Activated CD8-positive, alpha-beta T cell treated with anti-CD3 and anti-CD28 coated beads for 36 hours (primary cell): ENCODE data around the gene RSAD2. TPM values are rescaled to one million over a fixed set of nuclear protein-coding genes. Genes with fewer than 3 reads are reported as not detected.
A peak's percentile ranks its signal among the peaks of the same experiment; 100 is the strongest.

Experiments used
- ATAC-seq: fragments of 200-7000 bp; cut with Tn5 transposase; one replicate; pipeline ENCODE4 v1.10.0; 2021; ENCODE audit warnings: mild to moderate bottlenecking, moderate library complexity
- CTCF ChIA-PET: fragments of 350-600 bp; sonication (Branson Sonifier 250); formaldehyde crosslinking; loops from one replicate; lab custom pipeline; 2021; ENCODE audit warnings: antibody characterized with exemption; lab: Charles Lee
- POLR2A ChIA-PET: fragments of 350-600 bp; sonication (Branson Sonifier 250); formaldehyde crosslinking; loops from one replicate; lab custom pipeline; 2021; ENCODE audit warnings: antibody characterized with exemption; lab: Charles Lee
- DNase-seq: peaks from one replicate; pipeline ENCODE4 v3.0.0-alpha.2; 2020
- H3K27ac Mint-ChIP-seq: one replicate; pipeline ENCODE4 v1.8.0; 2021; ENCODE audit warnings: mild to moderate bottlenecking, mixed read lengths
- H3K27me3 Mint-ChIP-seq: one replicate; pipeline ENCODE4 v1.8.0; 2021; ENCODE audit warnings: mixed read lengths
- H3K36me3 Mint-ChIP-seq: one replicate; pipeline ENCODE4 v1.8.0; 2021; ENCODE audit warnings: low read depth, mixed read lengths
- H3K4me1 Mint-ChIP-seq: one replicate; pipeline ENCODE4 v1.8.0; 2021; ENCODE audit warnings: low read depth, mixed read lengths
- H3K4me3 Mint-ChIP-seq: one replicate; pipeline ENCODE4 v1.8.0; 2021; ENCODE audit warnings: mild to moderate bottlenecking, moderate library complexity, mixed read lengths
- H3K9me3 Mint-ChIP-seq: one replicate; pipeline ENCODE4 v1.8.0; 2021; ENCODE audit warnings: mixed read lengths
- intact Hi-C: fragments of 100-400 bp; cut with micrococcal nuclease; formaldehyde crosslinking; loops from one replicate; pipeline ENCODE4 v1.10.0; 2022
- total RNA-seq, 2 experiments: library from RNA; stranded (reverse); gene quantifications; one replicate each; pipeline ENCODE4 v1.2.3, GENCODE V29; 2021
- TF ChIP-seq, protein P1 (sequence below): fragments of 200-600 bp; IDR thresholded peaks from one replicate; pipeline ENCODE4 v1.8.0; 2022; ENCODE audit warnings: antibody characterized with exemption, mild to moderate bottlenecking

RSAD2 gene
- total RNA-seq, 2 experiments from 2014 or later: 2.8 to 3.7 TPM

GRCh38 chr2:6911721-6912120, 34.1 kb downstream of the RSAD2 start:
- ChIA-PET CTCF (interaction anchor here (1.0 to 7.5 kb wide), 5 partner anchors 8 to 146 kb away, joined by 3 to 80 read pairs (median 5); partner anchors contain the start of genes CMPK2 and RSAD2), POLR2A (interaction anchor here (0.9 kb wide), 1 partner anchor 45 kb away, joined by 3 read pairs; no protein-coding TSS in a partner anchor)
- intact Hi-C loops: no loop called here
- Mint-ChIP-seq H3K9me3 (peaks cover 25% of the 10 kb centered on the region), H3K36me3 (peaks cover 71% of the 10 kb centered on the region), H3K4me3 (peak overlapping the region; percentile 71), H3K27ac (peak overlapping the region; percentile 97), H3K27me3 (no peaks in the 10 kb centered on the region), H3K4me1 (peaks cover 86% of the 10 kb centered on the region)
- ATAC-seq (no peak), DNase-seq (no peak)
- TF ChIP-seq, protein P1, sequence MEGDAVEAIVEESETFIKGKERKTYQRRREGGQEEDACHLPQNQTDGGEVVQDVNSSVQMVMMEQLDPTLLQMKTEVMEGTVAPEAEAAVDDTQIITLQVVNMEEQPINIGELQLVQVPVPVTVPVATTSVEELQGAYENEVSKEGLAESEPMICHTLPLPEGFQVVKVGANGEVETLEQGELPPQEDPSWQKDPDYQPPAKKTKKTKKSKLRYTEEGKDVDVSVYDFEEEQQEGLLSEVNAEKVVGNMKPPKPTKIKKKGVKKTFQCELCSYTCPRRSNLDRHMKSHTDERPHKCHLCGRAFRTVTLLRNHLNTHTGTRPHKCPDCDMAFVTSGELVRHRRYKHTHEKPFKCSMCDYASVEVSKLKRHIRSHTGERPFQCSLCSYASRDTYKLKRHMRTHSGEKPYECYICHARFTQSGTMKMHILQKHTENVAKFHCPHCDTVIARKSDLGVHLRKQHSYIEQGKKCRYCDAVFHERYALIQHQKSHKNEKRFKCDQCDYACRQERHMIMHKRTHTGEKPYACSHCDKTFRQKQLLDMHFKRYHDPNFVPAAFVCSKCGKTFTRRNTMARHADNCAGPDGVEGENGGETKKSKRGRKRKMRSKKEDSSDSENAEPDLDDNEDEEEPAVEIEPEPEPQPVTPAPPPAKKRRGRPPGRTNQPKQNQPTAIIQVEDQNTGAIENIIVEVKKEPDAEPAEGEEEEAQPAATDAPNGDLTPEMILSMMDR: no peak

DNA sequence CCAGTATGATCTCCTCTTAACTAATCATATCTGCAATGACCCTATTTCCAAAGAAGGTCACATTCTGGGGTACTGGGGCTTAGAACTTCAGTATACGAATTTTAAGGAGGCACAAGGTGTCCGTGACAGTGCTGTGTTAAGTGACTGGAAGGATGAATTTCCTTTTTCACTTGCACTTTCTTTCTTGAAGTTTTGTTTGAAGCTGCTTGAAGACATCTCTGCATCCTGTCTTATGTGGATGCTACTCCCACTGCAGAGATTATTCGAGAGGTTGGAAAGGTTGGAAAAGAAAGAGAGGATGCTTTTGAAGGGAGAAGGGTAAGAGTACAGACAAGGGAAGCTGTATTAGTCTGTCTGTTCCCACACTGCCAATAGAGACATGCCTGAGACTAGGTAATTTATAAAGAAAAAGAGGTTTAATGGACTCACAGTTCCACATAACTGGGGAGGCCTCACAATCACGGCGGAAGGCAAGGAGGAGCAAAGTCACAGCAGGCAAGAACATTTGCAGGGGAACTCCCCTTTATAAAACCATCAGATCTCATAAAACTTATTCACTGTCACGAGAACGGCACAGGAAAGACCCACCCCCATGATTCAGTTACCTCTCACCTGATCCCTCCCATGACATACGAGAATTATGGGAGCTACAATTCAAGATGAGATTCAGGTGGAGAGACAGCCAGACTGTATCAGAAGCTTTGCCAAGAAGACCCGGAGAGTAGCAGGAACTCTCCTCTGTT, 36.0 kb downstream of the RSAD2 start:
- peak; percentile 77 for DNase-seq
- ChIA-PET POLR2A (interaction anchor here (0.6 to 2.2 kb wide), 6 partner anchors 8 to 1766 kb away, joined by 3 to 10 read pairs (median 4); partner anchors contain the start of genes CMPK2 and RSAD2), CTCF (interaction anchor here (0.6 to 7.5 kb wide), 3 partner anchors 18 to 47 kb away, joined by 3 to 80 read pairs (median 5); partner anchors contain the start of gene RSAD2)
- Mint-ChIP-seq H3K9me3 (peaks cover 16% of the 10 kb centered on the region), H3K27me3 (no peaks in the 10 kb centered on the region), H3K36me3 (peaks cover 52% of the 10 kb centered on the region), H3K27ac (peak overlapping the region; percentile 97), H3K4me3 (peak overlapping the region; percentile 71), H3K4me1 (peaks cover 67% of the 10 kb centered on the region)
- intact Hi-C loops: no loop called here
- TF ChIP-seq, protein P1: no peak
- ATAC-seq: peak; percentile 43

DNA sequence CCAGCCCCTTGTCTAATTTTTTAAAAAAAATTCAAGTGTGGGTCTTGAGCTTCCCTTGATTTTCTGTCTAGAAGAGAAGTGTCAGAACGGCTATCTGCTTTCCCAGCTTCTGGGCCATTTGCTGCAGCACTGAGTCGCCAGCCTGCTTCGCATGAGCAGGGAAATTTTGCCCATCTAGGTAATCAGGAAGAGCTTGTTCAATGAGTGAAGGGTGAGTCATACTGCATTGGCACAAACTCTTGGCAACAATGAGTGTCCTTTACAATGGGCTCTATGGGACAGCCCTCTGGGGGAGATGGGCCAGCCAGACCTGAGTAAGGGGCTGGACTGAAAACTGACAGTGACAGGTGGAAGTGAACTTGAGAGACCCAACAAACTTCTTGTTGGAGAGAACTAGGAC, 37.3 kb downstream of the RSAD2 start:
- intact Hi-C loops: no loop called here
- CTCF ChIA-PET: interaction anchor here (0.9 to 7.5 kb wide), 7 partner anchors 9 to 129 kb away, joined by 3 to 80 read pairs (median 6); partner anchors contain the start of genes CMPK2 and RSAD2
- POLR2A ChIA-PET: interaction anchor here (0.9 to 2.0 kb wide), 2 partner anchors 9 to 98 kb away, joined by 3 to 7 read pairs; no protein-coding TSS in a partner anchor
- no peaks in the 10 kb centered on the region for H3K27me3 Mint-ChIP-seq
- ATAC-seq (no peak), DNase-seq (peak; percentile 40)
- peaks cover 67% of the 10 kb centered on the region for H3K4me1 Mint-ChIP-seq
- H3K4me3 Mint-ChIP-seq: no peak overlapping the region
- H3K36me3 Mint-ChIP-seq: peaks cover 51% of the 10 kb centered on the region
- peak overlapping the region; percentile 75 for H3K27ac Mint-ChIP-seq
- TF ChIP-seq, protein P1: no peak
- peaks cover 10% of the 10 kb centered on the region for H3K9me3 Mint-ChIP-seq

- H3K36me3 Mint-ChIP-seq: peaks cover 46% of the 10 kb centered on the region
- DNase-seq (no peak), ATAC-seq (no peak)
- intact Hi-C loops: no loop called here
- H3K27me3 Mint-ChIP-seq: no peaks in the 10 kb centered on the region
- peak overlapping the region; percentile 21 for H3K27ac Mint-ChIP-seq
- ChIA-PET CTCF (interaction anchor here (0.9 to 7.5 kb wide), 10 partner anchors 9 to 129 kb away, joined by 3 to 80 read pairs (median 6); partner anchors contain the start of gene CMPK2), POLR2A (interaction anchor here (0.7 to 2.0 kb wide), 5 partner anchors 9 to 133 kb away, joined by 3 to 9 read pairs (median 3); partner anchors contain the start of gene CMPK2)
- H3K9me3 Mint-ChIP-seq: peaks cover 9% of the 10 kb centered on the region
- H3K4me3 Mint-ChIP-seq: no peak overlapping the region
- TF ChIP-seq, protein P1: no peak
- peaks cover 68% of the 10 kb centered on the region for H3K4me1 Mint-ChIP-seq
Measured at GRCh38 chr2:6915399-6915798, 37.8 kb downstream of the RSAD2 start.
